Fibroblast of villous mesenchyme (primary cell): ENCODE data around the gene TUBB6. TPM values are rescaled to one million over a fixed set of nuclear protein-coding genes. Genes with fewer than 3 reads are reported as not detected.

ENCODE experiments used
- DNase-seq: peaks from one replicate; pipeline ENCODE4 v3.0.0-alpha.2; 2010; ENCODE audit warnings: low read depth
- H3K4me3 ChIP-seq: 2 replicates; pipeline ENCODE4 v1.5.1; 2011; ENCODE audit warnings: low read depth, mild to moderate bottlenecking, low read length
- CTCF ChIP-seq: IDR thresholded peaks from 2 replicates; pipeline ENCODE4 v1.5.1; 2012; ENCODE audit warnings: low read depth, mild to moderate bottlenecking, low read length; ENCODE audit not compliant: insufficient read depth
- total RNA-seq: library from RNA; depleted of rRNA; stranded (reverse); fragments of >200 nt; gene quantifications from 2 replicates; pipeline ENCODE4 v1.2.3, GENCODE V29; 2012

The TUBB6 gene
- total RNA-seq, 1 donor: 821 TPM

GRCh38 chr18:12313530-12314245, 5.6 kb downstream of the TUBB6 start:
- H3K4me3 ChIP-seq: no peak overlapping the region
- no peak for TF ChIP-seq CTCF
- DNase-seq: no peak

GRCh38 chr18:12314591-12315305, 6.7 kb downstream of the TUBB6 start:
- DNase-seq: no peak
- TF ChIP-seq CTCF: no peak
- H3K4me3 ChIP-seq: no peak overlapping the region

GRCh38 chr18:12315490-12315889, 7.4 kb downstream of the TUBB6 start:
- no peak for TF ChIP-seq CTCF
- H3K4me3 ChIP-seq: no peak overlapping the region
- DNase-seq: no peak

- DNase-seq: no peak
- H3K4me3 ChIP-seq: no peak overlapping the region
Measured at GRCh38 chr18:12315911-12316310, 7.9 kb downstream of the TUBB6 start.

GRCh38 chr18:12317664-12318333, 9.8 kb downstream of the TUBB6 start:
- H3K4me3 ChIP-seq: no peak overlapping the region
- no peak for TF ChIP-seq CTCF
- peak; percentile 62 for DNase-seq

More at GRCh38 chr18:12315911-12316310, 7.9 kb downstream of the TUBB6 start:
- no peak for TF ChIP-seq CTCF

- TF ChIP-seq CTCF: no peak
- no peak for DNase-seq
- no peak overlapping the region for H3K4me3 ChIP-seq
Measured at GRCh38 chr18:12318334-12318697, 10.3 kb downstream of the TUBB6 start.
